Stimulated activated CD8-positive, alpha-beta memory T cell treated with anti-CD3 and anti-CD28 coated beads, Interleukin-12 subunit alpha, Interleukin-12 subunit beta, amount 100 ng/mL, for 4 hours (primary cell): ENCODE measurements around the gene SPATC1L.

Experiments
- DNase-seq: peaks from one replicate; pipeline ENCODE4 v3.0.0-alpha.2; 2020; ENCODE audit warnings: low read depth

The SPATC1L gene

GRCh38 chr21:46161633-46162592 is 22.3 kb downstream of the SPATC1L start:
- DNase-seq: no peak

DNA sequence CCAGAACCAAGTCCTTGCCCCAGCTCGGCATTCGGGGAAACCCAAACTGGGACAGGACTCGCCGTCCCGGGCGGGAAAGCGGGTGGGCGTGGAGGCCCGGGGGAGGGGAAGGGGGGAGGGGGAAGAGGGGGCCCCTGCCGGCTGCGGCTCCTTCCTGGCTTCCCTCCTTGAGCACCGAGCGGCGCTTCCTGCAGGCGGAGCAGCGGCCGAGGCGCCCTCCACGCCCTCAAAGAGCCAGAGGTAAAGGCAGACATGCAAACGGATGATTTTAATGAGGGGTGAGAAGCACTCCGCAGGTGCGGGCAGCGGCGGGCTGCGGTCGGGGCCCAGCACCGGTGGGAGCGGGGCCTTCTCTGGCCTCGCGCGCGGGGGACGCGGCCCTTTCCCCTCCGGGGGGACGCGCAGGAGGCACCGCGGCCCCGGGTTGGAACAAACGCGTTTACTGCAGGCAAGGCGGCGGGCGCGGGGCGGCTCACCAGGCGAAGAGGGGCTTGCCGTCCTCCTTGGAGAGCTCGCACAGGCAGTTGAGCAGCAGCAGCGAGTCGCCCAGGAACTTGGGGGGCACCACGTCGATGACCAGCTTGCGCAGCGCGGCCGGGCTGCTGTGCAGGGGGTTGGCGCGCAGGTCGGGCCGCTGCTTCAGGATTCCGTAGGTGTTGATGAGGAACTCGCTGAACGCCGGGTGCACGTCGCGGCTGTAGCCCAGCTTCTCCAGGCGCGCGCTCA is 23.2 kb downstream of the SPATC1L start:
- no peak for DNase-seq

DNA sequence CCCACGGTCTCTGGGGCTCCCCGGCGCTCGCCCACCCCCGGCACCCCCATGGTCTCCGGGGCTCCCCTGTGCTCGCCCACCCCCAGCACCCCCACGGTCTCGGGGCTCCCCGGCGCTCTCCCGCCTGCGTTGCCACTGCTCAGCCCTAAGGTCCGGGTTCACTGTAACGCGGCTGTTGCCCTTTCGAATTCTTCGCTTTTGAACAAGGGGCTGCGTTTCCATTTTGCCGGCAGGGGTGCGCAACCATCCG is 23.7 kb downstream of the SPATC1L start:
- DNase-seq: no peak

- DNase-seq: no peak
These were observed 24.2 kb downstream of the SPATC1L start for GRCh38 chr21:46159841-46160656.

- no peak for DNase-seq
These were observed 24.9 kb downstream of the SPATC1L start for GRCh38 chr21:46159390-46159789.

- no peak for DNase-seq
These were observed 25.5 kb downstream of the SPATC1L start for GRCh38 chr21:46158666-46159300.

DNA sequence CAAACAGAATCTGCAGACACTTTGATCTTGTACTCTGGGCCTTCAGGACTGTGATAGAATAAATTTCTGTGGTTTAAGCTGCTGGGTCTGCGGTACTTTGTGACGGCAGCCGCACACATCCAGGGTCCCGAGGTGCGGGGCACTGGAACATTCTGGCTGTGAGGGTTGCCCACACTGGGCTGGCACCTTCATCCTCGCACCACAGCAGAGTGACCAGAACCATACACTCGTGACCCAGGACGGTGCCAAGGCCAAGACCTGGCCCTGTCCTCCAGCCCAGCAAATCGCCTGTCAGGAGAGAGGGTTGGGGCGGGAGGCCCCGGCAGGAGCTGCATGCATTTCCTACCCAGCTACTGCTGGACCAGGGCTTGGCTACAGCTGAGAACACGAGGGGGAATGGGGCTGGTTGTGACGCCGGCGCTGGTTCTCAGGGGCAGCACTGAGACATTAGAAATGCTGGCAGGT is 26.2 kb downstream of the SPATC1L start:
- no peak for DNase-seq

DNA sequence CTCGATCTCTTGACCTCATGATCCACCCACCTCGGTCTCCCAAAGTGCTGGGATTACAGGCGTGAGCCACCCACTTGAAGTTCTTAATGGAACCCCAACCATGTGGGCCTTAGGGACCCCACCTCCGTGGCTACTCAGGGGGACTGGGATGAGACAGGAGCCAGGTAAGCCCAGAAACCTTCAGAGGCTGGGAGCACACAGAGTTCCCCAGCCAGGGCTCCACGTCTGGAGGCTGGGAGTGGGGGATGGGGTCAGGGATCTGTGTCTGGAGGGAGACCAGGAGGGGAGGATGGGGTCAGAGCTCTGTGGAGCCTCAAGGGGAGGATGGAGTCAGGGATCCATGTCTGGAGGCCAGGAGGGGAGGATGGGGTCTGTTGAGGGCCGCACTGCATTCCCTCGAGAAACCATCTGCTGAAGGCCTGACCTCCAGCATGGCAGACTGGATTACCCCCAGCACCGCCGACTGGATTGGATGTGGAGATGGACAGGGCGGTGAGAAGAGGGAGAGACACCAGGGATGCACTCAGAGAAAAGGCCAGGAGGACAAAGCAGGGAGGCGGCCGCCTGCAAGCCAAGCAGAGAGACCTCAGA is 26.8 kb downstream of the SPATC1L start:
- no peak for DNase-seq

DNA sequence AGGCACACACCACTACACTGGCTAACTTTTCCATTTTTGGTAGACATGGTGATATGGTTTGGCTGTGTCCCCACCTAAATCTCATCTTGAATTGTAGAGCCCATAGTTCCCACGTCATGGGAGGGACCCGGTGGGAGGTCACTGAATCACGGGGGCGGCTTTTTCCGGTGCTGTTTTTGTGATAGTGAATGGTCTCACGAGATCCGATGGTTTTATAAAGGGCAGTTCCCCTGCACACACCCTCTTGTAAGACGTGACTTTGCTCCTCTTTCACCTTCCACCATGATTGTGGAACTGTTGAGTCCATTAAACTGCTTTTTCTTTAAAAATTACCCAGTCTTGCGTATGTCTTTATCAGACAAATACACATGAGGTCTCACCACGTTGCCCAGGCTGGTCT is 27.6 kb downstream of the SPATC1L start:
- DNase-seq: no peak

- no peak for DNase-seq
These were observed 27.9 kb downstream of the SPATC1L start for GRCh38 chr21:46156378-46156645.

DNA sequence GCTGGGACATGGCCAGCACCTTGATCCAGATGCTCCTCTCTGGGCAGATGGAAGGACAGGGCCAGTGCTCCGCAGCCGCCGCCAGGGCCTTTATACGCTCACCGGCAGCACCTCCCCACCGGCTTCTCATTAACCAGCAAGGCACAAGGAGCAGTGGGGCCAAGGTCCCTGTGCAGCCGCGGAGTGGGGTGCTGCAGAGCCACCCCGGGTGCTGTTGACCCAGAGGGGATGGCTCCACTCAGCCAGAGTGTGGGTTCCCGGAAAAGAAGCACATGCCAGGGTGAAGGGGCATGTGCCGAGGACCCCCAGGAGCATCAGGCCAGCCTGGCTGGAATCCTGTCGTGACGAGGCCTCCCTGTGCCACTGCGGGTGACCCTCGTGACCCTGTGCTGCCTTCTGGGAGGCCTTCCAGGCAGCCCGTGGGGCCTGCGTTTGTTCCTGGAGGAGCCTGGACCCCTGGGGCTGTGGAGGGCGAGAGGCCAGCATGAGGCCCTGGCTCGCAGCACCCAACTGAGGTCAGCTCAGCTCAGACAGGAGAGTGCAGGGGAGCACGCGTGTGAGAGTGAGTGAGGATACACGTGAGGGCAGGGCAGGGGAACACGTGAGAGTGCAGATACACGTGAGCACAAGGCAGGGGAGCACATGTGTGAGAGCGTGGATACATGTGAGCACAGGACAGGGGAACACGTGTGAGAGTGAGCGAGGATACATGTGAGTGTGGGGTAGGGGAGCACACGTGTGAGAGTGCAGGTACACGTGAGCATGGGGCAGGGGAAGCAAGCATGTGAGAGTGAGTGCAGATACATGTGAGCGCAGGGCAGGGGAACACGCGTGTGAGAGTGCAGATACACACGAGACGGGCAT is 28.5 kb downstream of the SPATC1L start, which contains the start of gene FTCD:
Gene FTCD, minus strand, starts transcription at position 66 of the 864 bp plus-strand sequence. Its CDS starts 56 bp downstream, at position 10.
- DNase-seq: no peak

GRCh38 chr21:46154955-46155513 is 29.2 kb downstream of the SPATC1L start:
- DNase-seq: no peak

- DNase-seq: no peak
These were observed 29.9 kb downstream of the SPATC1L start for GRCh38 chr21:46154155-46154954.

GRCh38 chr21:46153247-46154154 is 30.8 kb downstream of the SPATC1L start:
- no peak for DNase-seq

DNA sequence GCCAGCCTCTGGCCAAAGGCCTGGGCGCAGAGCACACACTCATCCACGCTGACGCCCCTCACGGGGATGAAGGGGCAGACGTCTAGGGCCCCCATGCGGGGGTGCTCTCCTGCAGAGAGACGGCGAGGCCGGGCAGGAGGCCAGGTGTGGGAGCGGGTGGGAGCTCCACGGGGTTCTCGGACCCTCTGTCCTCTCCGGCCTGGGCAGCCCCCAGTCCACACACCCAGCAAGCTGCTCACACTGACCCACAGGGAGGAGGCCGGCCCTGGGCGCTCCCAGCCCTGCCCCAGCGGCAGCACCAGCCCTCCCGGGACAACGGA is 31.4 kb downstream of the SPATC1L start:
- no peak for DNase-seq

GRCh38 chr21:46151989-46152926 is 32.0 kb downstream of the SPATC1L start:
- no peak for DNase-seq

DNA sequence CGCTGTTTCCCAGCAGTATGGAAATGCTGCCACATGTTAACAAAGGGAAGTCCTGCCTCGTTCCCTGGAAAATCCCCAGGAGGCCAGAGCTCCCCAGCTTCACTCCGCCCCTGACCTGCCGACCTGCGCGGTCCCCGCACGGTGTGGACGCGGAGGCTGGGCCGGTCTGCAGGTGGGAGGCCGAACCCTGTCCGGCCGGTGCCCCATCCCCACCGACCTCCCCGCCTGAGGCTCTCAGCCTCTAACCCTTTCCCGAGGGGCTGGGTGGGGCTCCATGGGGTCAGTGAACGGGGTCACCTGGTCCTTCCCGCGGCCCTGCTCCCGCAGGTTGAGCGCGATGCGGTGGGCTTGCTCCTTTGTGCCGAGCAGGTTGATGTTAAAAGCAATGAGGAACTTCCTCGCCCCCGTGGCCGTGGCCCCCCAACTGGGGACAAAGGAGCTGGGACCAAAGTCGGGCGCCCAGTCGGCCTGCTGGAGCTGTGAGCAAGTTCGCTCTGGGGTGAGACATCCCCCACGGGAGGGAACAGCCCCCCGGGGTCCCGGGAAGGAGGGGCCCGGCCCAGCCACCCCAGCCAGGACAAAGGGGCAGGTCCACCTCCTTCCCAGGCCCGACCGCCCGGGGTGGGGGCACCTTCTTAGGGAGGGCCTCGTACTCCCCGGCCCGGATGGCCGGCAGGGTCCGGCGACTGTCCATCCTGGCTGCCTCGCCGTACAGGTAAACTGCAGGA is 32.8 kb downstream of the SPATC1L start:
- no peak for DNase-seq
